Upper lobe of left lung (tissue), 4 donors: ENCODE results near the gene RORB.

Experiments
- CTCF ChIP-seq, 6 experiments: fragments of 450-650 bp in 4 of 6; fragments of 200-600 bp in 2 of 6; sonication (generic) in 2 of 6; IDR thresholded peaks; one replicate each; pipeline ENCODE4 v1.5.1; 2016 to 2019; ENCODE audit warnings: antibody characterized with exemption in 6 of 6
- EP300 ChIP-seq, 4 donors: sonication (generic); formaldehyde crosslinking; IDR thresholded peaks; one replicate each; pipeline ENCODE4 v1.5.1; 2017; ENCODE audit warnings: antibody characterized with exemption in 4 of 4, control low read depth in 2 of 4

GRCh38 chr9:74497748-74498620 is 849 bp downstream of the RORB start:
- TF ChIP-seq CTCF (IDR thresholded peaks at IDR 0.05): no peak
- no peak for TF ChIP-seq EP300 (IDR thresholded peaks at IDR 0.05)
